SK-N-MC (cell line): ENCODE data around the gene KCTD19.

Experiments used
- EZH2 ChIP-seq: fragments of 200-600 bp; sonication (generic); IDR thresholded peaks from one replicate; pipeline ENCODE4 v1.6.1; 2017; ENCODE audit warnings: antibody characterized with exemption
- FOXP2 ChIP-seq: optimal IDR thresholded peaks from 2 replicates; pipeline ENCODE3; 2011; ENCODE audit warnings: mild to moderate bottlenecking, moderate library complexity; ENCODE audit not compliant: insufficient read depth; ENCODE audit errors: extremely low read length, control extremely low read depth
- POLR2AphosphoS5 ChIP-seq: IDR thresholded peaks from 2 replicates; pipeline ENCODE4 v1.6.1; 2012; ENCODE audit warnings: mild to moderate bottlenecking, low read depth, low read length, borderline replicate concordance

- TF ChIP-seq EZH2 (no peak), POLR2AphosphoS5 (no peak), FOXP2 (no peak)
Observed at GRCh38 chr16:67364600-67365235, 38.2 kb upstream of the KCTD19 start.
